GM19351 (cell line): ENCODE measurements around the gene DDR1.
A peak's percentile ranks its signal among the peaks of the same experiment; 100 is the strongest.
"Not testable (repeated sequence)": the region's sequence is repeated elsewhere in the genome, so short reads cannot be mapped to it uniquely, and the experiment has no call there.

Experiments
- ATAC-seq: cut with Tn5 transposase; IDR thresholded peaks from one replicate; pipeline ENCODE4 v1.9.1; 2021; ENCODE audit warnings: mild to moderate bottlenecking, moderate library complexity; ENCODE audit not compliant: unreplicated experiment

DDR1 gene

DNA sequence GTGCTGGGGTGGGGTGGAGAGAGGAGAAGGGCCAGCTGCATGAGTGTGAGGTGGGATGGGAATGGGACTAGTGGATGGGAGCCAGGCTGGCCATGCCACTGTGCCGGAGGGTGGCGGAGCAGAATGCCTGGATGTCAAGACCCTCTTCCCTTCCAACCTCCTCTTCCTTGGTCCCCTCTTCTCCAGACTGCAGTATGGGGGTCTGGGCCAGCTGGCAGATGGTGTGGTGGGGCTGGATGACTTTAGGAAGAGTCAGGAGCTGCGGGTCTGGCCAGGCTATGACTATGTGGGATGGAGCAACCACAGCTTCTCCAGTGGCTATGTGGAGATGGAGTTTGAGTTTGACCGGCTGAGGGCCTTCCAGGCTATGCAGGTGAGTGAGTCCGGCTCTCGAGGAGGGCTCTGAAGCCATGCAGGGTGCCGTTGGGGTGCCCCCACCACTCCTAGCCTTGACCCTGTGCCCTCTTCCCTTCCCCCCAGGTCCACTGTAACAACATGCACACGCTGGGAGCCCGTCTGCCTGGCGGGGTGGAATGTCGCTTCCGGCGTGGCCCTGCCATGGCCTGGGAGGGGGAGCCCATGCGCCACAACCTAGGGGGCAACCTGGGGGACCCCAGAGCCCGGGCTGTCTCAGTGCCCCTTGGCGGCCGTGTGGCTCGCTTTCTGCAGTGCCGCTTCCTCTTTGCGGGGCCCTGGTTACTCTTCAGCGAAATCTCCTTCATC is 7.7 kb downstream of the DDR1 start:
- ATAC-seq = no peak

DNA sequence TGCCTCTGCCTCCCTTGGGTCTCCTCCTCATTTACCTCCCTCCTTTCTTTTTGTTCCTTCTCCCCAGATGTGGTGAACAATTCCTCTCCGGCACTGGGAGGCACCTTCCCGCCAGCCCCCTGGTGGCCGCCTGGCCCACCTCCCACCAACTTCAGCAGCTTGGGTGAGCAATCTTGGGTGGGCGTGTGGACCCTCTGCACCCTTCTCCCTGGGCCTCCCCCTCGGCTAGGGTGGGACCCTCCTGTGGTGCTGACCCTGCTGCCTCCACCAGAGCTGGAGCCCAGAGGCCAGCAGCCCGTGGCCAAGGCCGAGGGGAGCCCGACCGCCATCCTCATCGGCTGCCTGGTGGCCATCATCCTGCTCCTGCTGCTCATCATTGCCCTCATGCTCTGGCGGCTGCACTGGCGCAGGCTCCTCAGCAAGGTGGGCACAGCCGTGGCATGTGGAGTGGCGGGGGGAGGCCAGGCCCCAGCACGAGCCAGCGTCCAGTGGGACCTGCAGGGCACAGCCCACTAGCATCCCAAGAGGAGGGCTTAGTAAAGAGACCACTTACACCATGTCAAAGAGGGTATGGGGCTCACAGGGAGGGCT is 8.8 kb downstream of the DDR1 start:
- no peak for ATAC-seq

DNA sequence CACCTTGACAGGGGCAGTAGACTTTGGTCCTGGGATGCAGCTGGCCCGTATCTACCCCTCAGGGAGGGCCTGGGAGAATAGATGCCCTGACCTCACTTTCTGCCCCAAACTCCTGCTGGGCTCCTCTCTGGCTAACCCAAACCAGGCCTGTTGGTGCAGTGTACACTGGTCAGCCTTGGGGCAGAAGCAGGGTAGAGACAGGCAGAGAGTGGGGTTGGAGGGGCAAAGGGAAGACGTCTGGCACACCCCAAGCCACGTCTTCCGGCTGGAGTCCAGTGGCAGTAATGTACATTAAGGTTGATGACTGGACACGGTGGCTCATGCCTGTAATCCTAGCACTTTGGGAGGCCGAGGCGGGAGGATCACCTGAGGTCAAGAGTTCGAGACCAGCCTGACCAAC is 9.3 kb downstream of the DDR1 start:
- no peak for ATAC-seq

DNA sequence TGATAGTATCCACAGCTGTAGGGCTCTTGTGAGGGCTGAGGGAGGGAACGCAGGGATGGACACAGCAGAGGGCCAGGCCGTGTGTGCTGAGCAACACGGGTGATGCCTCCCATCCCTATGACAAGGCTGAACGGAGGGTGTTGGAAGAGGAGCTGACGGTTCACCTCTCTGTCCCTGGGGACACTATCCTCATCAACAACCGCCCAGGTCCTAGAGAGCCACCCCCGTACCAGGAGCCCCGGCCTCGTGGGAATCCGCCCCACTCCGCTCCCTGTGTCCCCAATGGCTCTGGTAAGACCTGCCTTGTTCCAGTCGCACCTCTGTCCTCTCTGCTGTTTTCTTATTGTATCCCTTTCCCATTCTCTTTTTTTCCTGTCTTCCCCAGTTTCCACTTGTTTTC is 10.1 kb downstream of the DDR1 start:
- ATAC-seq = no peak

DNA sequence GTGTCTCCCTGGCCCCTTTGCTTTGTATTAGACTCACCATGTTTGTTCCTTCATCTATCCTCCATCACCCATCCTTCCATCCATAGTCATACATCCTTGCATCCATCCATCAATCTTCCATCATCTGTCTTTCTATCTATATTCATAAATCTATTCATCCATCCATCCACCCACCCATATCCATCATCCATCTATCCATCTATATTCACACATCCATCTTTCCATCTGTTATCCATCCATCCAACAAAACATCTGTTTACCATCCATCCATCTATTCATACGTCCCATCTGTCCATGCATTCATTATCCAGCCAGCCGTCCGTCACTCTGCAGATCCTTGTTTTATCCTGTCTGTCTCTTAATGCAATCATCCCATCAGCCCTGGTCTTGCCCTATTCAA is 10.6 kb downstream of the DDR1 start:
- ATAC-seq = no peak

- no peak for ATAC-seq
Measured at GRCh38 chr6:30895343-30895742, 11.0 kb downstream of the DDR1 start.

- no peak for ATAC-seq
Measured at GRCh38 chr6:30896541-30896940, 12.2 kb downstream of the DDR1 start.

DNA sequence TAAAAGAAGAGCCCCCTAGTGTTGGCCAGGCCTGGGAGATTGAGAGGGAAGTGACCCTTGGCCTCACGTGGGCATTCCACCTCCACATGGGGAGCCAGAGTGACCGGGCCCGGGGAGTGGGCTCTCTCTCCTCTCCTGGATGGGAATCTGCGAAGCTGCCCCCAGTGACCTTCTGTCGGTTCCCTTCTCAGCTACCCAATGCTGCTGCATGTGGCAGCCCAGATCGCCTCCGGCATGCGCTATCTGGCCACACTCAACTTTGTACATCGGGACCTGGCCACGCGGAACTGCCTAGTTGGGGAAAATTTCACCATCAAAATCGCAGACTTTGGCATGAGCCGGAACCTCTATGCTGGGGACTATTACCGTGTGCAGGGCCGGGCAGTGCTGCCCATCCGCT is 13.6 kb downstream of the DDR1 start:
- no peak for ATAC-seq

- ATAC-seq = no peak
Measured at GRCh38 chr6:30898750-30899360, 14.5 kb downstream of the DDR1 start.

GRCh38 chr6:30900863-30901417 is 16.6 kb downstream of the DDR1 start:
- ATAC-seq = no peak

- no peak for ATAC-seq
Measured at GRCh38 chr6:30901436-30901835, 17.1 kb downstream of the DDR1 start.

DNA sequence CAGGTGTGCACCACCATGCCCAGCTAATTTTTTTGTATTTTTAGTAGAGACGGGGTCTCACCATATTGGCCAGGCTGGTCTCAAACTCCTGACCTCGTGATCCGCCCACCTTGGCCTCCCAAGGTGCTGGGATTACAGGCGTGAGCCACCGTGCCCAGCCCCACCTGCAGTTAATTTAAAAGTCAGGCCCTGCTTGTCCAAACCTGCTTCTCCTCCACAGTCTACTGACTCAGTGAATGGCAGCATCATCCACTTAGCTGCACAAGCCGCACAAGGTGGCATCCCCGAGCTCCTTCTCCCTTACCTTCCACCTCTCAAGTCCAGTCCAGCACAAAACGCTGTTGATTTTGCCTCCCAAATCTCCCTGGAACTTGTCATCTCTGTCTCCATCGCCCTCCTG is 17.9 kb downstream of the DDR1 start:
- ATAC-seq = not testable (repeated sequence)

- ATAC-seq = no peak
Measured at GRCh38 chr6:30902709-30903108, 18.4 kb downstream of the DDR1 start.

DNA sequence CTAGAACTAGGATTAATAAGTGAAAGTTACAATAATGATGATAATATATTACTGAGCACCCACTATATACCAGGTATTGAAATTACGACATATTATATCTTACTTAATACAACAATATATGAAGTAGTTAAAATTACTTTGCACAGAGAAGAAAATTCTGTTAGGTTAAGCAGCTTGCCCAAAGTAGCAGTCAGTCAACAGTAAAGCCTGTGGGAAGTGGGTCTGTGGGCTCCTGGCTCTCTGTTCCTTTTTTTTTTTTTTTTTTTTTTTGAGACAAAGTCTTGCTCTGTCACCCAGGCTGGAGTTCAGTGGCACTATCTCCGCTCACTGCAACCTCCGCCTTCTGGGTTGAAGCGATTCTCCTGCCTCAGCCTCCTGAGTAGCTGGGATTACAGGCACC is 18.9 kb downstream of the DDR1 start:
- ATAC-seq = no peak

DNA sequence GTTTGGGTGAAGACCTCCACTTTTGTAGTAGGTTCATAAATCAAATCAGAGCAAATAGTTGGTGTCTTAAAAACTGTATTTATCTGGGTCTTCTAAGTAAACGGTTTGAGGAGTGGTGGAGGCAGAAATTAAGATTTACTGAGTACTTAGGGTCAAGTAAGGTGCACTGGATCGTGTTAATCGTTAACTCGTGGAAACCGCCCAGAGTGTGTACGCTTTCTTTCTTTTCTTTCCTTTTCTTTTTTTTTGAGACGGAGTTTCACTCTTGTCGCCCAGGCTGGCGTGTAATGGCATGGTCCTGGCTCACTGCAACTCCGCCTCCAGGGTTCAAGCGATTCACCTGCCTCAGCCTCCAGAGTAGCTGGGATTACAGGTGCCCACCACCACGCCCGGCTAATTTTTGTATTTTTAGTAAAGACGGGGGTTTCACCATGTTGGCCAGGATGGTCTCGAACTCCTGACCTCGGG is 23.0 kb downstream of the DDR1 start:
- not testable (repeated sequence) for ATAC-seq

- ATAC-seq = peak; percentile 95
Measured at GRCh38 chr6:30907758-30908591, 23.7 kb downstream of the DDR1 start, which contains the start of gene GTF2H4. TSS of gene GTF2H4 (plus strand) at chr6:30908207.

DNA sequence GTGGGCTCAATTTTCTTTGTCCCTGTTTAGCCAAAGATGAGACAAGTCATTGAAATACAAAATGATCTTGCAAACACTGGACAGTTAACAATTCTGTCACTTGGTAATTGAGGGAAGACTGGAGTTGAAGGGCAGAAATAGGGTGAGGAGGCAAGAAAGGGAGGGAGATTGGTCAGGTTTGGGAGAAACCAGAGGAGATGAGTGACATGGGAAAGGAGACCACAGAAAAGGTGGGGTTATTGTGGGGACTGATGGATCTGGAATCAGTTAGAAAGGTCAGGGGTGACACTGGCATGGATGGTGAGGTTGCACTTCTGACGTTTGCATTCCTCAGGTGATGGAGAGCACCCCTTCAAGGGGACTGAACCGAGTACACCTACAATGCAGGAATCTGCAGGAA is 24.4 kb downstream of the DDR1 start:
- no peak for ATAC-seq

- not testable (repeated sequence) for ATAC-seq
Measured at GRCh38 chr6:30910473-30910872, 26.2 kb downstream of the DDR1 start.

- no peak for ATAC-seq
Measured at GRCh38 chr6:30912746-30913520, 28.6 kb downstream of the DDR1 start.

- no peak for ATAC-seq
Measured at GRCh38 chr6:30913721-30914075, 29.4 kb downstream of the DDR1 start.
